Adrenal gland (tissue), 5 donors: Measurements from ENCODE around the gene ATP4A.

Source experiments
- CTCF ChIP-seq, 6 experiments: fragments of 450-650 bp in 4 of 6; fragments of 200-600 bp in 2 of 6; sonication (generic) in 1 of 6; IDR thresholded peaks; 1 replicate in 5 of 6; 2 replicates in 1 of 6; pipeline versions ENCODE4 v1.5.1 to v1.8.0; 2016 to 2021; ENCODE audit warnings: antibody characterized with exemption in 6 of 6, mild to moderate bottlenecking in 2 of 6, moderate library complexity in 1 of 6
- POLR2A ChIP-seq, 2 donors: fragments of 450-650 bp; IDR thresholded peaks; one replicate each; pipeline ENCODE4 v1.6.1; 2017; ENCODE audit warnings: antibody characterized with exemption in 2 of 2, mild to moderate bottlenecking in 2 of 2, moderate library complexity in 1 of 2
- donor health status: DM: no; HTN: no; CAD: no.

- TF ChIP-seq CTCF (IDR thresholded peaks at IDR 0.05) (no peak), POLR2A (IDR thresholded peaks at IDR 0.05) (no peak)
Observed at GRCh38 chr19:35609851-35610353, 46.4 kb upstream of the ATP4A start.
